Measurements from ENCODE around the gene MEI1.

MEI1 gene

DNA sequence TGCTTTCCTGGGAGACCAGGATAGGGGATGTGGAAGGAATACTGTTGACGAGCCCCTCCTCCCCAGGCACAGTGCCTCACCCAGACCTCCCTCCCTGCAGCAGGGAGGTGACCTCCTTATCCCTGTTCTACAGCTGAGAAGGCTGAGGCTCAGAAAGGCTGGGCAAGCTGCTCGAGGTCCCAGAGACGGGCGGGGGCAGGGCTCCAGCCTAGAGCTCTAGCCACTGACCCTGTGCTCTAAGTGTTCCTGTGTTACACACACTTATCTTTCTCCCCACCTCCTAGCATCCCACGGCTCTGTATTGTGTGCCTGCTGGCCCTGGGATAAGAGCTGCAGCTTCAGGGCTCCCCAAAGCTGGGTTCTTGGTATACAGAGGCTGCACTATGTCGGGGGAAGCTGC lies 109.1 kb downstream of the MEI1 start:
- TF ChIP-seq, protein P1, sequence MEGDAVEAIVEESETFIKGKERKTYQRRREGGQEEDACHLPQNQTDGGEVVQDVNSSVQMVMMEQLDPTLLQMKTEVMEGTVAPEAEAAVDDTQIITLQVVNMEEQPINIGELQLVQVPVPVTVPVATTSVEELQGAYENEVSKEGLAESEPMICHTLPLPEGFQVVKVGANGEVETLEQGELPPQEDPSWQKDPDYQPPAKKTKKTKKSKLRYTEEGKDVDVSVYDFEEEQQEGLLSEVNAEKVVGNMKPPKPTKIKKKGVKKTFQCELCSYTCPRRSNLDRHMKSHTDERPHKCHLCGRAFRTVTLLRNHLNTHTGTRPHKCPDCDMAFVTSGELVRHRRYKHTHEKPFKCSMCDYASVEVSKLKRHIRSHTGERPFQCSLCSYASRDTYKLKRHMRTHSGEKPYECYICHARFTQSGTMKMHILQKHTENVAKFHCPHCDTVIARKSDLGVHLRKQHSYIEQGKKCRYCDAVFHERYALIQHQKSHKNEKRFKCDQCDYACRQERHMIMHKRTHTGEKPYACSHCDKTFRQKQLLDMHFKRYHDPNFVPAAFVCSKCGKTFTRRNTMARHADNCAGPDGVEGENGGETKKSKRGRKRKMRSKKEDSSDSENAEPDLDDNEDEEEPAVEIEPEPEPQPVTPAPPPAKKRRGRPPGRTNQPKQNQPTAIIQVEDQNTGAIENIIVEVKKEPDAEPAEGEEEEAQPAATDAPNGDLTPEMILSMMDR (conservative IDR thresholded peaks at IDR 0.05): no peak
- no peak for TF ChIP-seq ZFX (IDR thresholded peaks at IDR 0.05)
- no peak overlapping the region for H3K27ac ChIP-seq

DNA sequence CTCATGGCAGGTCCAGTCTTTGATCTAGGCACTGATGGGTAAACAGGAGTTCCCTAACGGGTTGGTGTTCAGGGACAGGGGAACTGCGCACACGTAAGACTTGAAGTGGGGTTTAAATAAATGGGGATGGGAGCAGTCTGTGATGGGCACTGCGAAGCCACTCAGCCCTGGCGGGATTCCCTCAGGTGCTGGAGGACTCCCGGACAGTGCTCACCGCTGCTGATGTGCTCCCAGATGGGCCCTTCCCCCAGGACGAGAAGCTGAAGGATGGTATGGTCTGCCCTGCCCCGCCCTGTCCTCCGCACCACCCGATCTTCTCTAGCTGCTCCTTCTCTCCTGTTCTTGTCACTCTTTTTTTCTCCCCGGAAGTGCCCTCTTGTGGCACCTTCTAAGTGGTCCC lies 110.7 kb downstream of the MEI1 start:
- TF ChIP-seq ZFX (IDR thresholded peaks at IDR 0.05): no peak
- TF ChIP-seq, protein P1 (conservative IDR thresholded peaks at IDR 0.05): no peak
- H3K27ac ChIP-seq: no peak overlapping the region

DNA sequence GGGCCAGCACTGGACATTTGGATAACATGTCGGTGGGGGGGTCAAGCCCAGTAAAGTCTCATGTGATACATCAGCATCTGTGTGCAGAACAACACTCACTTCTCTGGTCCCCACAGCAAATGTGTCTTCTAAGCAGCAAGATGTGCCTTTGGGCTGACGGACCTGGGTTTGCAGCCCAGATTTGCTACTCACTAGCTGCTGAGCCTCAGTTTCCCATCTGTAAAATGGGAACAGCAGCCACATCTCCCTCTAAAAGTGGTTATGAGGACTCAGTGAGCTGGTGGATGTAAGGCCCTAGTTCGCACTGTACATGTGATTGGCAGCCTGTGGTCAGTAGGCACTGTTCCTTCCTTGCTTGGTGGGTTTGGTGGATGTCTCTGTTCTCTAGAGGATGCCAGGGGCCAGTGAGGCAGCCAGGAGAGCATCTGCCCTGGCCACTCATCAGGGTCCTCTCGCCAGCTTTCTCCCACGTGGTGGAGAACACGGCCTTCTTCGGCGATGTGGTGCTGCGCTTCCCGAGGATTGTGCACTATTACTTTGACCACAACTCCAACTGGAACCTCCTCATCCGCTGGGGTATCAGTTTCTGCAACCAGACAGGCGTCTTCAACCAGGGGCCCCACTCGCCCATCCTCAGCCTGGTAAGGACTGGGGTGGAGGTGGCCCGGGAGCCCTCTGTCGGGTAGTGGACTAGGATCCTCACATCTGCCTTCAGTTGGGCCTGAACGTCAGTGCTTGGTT lies 113.7 kb downstream of the MEI1 start:
- TF ChIP-seq ZFX (IDR thresholded peaks at IDR 0.05): no peak
- TF ChIP-seq, protein P1 (conservative IDR thresholded peaks at IDR 0.05): no peak
- H3K27ac ChIP-seq: no peak overlapping the region

DNA sequence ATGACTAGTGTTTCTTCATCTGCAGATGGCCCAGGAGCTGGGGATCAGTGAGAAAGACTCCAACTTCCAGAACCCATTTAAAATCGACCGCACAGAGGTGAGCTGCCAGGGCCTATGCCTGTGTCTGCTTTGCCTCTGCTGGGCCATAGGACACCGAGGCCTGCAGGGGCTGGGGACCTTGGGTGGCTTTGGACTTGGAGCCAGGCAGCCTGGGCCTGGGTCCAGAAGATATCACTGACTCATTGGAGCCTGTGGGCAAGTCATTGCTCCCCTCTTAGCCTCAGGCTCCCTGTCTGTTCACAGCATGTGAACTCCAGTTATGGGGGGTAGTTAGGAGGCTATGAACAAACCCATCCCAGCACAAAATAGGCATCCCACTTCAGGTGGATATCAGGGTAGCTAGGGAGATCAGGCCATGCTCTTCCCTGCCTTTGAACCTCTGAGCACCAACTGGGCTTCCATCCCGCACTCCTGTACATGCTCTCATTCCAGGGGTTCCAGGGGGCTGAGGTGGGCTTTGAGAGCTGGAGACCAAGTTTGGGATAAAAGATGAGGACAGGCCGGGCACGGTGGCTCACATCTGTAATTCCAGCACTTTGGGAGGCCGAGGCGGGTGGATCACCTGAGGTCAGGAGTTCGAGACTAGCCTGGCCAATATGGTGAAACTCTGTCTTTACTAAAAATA lies 114.6 kb downstream of the MEI1 start:
- TF ChIP-seq, protein P1 (conservative IDR thresholded peaks at IDR 0.05): no peak
- TF ChIP-seq ZFX (IDR thresholded peaks at IDR 0.05): no peak
- H3K27ac ChIP-seq: no peak overlapping the region

DNA sequence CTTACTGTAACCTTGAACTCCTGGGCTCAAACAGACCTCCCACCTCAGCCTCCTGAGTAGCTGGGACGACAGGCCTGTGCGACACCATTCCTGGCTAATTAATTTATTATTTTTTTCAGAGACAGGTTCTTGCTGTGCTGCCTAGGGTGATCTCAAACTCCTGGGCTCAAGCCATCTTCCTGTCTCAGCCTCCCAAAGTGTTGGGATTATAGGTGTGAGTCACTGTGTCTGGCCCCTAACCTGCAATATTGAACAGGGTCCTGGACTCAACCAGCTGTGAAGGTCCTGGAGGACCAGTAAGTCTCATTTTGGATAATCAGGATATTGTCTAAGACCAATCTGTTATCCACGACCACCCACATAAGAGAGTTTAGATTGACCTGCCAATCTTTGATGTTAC lies 116.4 kb downstream of the MEI1 start:
- no peak overlapping the region for H3K27ac ChIP-seq
- TF ChIP-seq ZFX (IDR thresholded peaks at IDR 0.05): no peak
- TF ChIP-seq, protein P1 (conservative IDR thresholded peaks at IDR 0.05): no peak

DNA sequence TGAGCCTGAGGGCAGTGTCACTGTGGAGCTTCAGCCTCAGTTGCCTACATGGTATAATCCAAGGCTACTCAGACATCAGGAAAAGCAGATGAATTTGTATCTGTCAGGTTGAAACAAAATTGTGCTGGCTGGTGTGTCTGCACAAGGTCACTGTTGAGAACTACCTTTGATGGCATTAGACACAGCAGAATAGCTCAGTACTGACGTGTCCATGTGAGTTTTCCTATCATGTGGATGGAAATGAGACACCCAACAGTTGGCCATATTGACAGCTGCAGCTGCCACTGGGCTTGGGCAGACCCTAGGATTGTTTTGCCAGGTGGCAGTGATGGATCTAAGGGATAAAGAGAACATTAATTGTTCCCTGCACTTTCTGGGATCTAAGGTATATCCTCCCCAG lies 116.9 kb downstream of the MEI1 start:
- 0 out of 2 replicates have a peak, but pooled peaks have one; percentile 7 for TF ChIP-seq ZFX (IDR thresholded peaks at IDR 0.05)
- TF ChIP-seq, protein P1 (conservative IDR thresholded peaks at IDR 0.05): no peak

DNA sequence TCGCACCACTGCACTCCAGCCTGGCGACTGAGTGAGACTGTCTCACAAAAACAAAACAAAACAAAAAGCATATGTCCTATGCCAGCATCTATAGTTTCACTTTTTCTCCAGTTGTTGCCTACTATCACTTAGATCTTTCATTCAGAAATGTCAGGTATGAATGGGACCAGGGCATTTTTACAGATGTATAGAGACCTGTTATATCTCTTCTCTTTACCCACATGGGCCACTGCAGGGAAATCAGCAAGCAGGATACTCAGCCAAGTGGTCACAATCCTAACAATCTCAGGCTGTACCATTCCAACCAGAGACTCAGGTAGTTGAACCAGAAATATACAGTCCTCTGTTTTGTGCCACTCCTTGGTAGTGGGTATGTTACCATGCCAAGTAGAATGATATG lies 117.6 kb downstream of the MEI1 start:
- no peak overlapping the region for H3K27ac ChIP-seq
- TF ChIP-seq ZFX (IDR thresholded peaks at IDR 0.05): no peak
- TF ChIP-seq, protein P1 (conservative IDR thresholded peaks at IDR 0.05): no peak

More for the DNA sequence above, 116.9 kb downstream of the MEI1 start:
- H3K27ac ChIP-seq: no peak overlapping the region

All from C4-2B (cell line).